Colon (tissue), 2 donors: ENCODE measurements around the gene CD1D.
"Not testable (repeated sequence)": the region's sequence is repeated elsewhere in the genome, so short reads cannot be mapped to it uniquely, and the experiment has no call there.

ENCODE experiments used
- FAIRE-seq: peaks from 2 replicates; lab custom pipeline; 2012; peaks lifted over from hg19 to GRCh38; lab: Jason Lieb, UNC
- donor health status: control.
- donor health status: control.

The CD1D gene

DNA sequence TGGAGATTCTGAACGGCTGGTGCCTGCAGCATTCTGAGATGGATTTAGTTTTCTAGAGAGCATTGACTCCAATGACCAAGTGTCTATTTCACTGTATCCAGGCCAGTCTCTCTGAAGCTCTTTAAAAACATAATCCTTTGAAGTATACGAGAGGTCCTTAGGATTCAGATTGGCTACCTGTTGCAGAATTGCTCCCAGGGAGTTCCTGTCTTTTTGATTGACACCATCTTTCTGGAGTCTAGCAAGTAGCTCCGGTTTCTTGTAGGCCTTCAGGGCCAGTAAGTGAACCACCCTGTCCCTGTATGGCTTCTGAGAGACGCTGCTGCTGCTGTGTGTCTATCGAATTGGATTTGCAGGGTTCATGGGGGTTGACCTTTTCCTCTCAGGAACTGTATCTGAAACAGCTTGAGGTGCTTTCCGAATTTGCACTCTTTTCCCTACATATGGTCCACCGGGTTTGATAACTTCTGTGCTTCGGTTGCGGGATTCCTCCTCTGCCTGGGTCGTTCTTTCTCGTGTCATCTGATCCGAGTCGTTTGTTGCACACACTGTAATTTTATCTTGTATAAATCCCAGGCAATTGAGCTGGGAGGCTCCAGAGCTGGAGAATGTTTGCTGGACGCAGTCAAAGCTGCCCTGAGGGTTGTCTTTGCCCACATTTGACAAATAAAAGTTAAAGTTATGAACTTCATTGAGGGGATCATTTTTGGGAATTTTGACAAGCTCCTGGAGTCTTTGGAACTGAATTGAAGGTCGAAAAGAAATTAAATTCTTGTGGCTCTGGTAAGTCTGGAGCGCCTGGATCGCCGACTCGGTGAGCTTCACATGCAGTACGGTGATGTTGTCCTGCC lies 3.6 kb upstream of the CD1D start:
- FAIRE-seq, result not testable (repeated sequence)

DNA sequence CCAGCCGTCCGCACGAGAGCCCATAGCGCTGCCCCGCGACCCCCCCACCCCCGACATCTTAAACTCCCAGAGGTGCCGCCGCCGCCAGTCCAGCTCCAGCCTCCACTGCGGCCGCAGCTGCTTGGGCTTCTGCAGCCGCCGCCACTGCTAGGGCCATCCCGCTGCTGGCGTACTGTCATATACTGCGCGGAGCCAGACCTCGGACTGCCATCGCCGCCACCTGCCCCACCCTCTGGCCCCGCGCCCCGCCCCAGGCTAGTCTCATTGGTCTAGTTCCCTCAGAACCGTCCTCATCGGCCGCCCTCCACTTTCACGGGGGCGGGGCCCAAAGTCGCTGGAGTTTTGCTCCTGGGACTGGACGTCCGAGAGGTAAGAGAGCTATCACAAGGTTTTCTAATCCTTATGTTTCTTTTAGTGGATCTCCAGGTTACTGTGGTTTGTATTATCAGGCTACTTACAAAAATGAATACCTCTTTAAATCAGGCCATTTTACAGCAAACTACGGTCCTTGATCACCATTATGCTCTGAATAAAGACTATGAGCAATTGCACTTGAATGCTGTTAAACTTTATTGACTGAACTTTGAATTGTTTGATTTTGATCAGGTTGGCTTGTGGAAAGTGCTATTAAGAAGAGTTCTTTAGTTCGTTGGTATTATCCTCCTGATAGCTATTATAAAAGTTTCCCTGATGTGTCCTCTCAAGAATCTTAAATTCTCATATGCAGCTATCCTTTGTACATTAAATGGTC lies 2.8 kb upstream of the CD1D start:
- FAIRE-seq, result peak; percentile 64

DNA sequence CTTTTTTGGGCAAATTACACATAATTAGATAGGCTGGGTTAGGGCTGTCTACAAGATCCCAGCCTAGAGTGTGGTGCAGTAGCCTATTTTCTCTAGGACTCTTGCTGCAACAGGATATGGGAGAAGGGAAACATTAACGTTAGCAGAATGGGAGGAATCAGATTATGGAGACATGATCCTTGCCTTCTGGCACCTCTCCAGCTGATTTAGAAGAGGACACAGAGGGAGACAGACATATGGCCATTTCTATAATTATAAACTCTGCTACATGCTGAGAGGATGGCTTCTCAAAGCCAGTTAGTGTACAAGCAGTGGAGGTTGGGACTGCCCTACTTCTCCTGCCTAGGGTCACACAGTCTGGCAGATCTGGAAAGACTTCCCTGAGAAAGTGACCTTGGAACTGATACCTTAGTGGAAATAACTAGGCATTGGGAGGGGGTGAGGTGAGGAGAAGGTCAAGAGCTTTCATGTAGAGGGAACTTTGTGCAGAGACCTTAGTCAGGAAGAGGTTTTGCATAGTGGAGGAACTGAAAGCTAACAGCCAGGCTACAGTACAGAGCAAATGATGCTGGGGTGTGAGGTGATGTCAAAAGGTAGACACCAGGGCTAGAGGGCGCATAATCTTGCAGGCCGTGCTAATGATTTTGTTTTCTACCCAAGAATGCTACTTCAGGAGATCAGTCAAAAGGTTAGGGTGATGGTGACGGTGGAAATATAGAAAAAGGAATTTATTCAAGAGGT lies 1.2 kb upstream of the CD1D start:
- FAIRE-seq, result no peak

DNA sequence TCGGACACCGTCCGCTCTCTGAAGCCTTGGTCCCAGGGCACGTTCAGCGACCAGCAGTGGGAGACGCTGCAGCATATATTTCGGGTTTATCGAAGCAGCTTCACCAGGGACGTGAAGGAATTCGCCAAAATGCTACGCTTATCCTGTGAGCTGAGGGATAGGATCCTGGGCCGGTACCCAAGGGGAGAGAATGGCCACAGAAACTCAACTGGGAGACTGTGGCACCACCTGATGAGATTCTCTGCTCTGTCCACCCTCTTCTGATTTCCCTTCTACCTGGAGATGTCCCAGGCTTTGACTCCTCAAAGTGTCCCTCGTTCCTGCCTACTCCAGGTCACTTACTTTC lies 855 bp downstream of the CD1D start:
- FAIRE-seq, result no peak

DNA sequence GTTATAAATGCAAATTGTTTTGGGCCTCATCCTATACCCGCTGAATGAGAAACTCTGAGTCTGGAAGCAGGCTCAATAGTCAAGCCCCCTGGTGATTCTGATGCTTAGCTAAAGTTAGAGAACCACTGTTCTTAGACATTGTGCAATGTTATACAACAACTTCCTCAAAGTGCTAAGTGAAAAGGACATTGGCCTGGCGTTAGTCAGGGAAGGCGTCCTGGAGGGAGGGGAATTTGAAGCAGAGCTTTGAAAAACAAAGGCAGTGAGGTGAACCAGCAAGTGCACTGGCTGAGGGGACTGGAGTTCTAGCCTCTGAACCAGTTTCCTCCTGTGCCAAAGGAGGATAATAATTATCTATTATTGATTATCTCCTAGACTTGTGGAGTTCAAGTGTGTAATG lies 5.1 kb downstream of the CD1D start:
- no peak for FAIRE-seq

DNA sequence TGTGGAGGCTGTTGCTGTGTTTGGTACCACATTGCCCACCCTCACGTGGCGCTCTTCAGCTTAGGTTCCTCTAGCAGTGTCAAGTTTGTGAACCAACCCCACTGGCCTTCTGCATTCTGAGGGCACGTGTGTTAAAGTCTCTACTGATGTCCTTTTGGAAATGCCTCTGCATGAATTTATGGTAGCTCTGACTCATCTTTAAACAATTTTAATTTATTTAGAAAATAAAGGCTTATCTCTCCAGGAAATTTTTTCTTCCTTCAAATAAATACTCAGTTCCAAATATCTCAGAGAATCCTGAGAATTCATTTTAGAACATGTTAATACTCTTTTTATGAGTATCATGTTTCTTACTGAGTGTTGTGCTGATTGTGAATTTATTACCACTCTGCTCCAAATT lies 5.5 kb downstream of the CD1D start:
- no peak for FAIRE-seq

DNA sequence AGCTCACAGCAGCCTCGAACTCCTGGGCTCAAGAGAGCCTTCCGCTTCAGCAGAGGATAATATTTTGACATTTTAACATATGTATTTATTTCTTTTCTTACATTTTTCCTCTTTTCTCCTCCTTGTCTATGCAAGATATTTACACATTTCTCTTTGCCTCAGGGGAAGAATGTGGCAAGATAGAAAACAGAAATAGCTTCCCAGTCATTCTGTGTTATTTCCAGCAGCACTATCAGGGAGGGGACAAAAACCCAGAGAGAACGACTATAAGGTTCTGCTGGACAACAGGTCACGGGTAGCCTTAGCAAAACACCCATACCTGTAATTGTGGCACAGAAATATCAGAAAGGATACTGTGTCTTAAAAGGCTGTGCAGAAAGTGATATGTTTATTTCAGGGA lies 7.9 kb downstream of the CD1D start:
- FAIRE-seq, result no peak

DNA sequence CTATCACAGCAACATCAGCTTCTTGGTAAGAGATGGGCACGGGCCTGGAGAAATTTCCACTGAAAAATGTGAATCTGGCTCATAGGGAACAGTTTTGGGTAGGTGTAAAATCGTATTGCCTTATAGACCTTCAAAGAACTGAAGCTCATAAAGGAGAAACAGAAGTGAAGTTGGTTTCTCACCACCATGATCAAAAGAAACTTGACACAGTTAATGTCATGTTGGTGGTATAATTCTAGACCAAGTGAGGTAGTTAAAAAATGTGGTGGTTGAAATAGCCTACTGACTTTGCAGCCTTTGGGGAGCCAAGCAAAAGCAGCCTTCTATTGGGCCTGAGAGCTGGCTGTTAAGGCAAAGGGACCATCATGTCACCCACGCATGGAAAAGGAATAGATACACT lies 8.9 kb downstream of the CD1D start:
- no peak for FAIRE-seq

DNA sequence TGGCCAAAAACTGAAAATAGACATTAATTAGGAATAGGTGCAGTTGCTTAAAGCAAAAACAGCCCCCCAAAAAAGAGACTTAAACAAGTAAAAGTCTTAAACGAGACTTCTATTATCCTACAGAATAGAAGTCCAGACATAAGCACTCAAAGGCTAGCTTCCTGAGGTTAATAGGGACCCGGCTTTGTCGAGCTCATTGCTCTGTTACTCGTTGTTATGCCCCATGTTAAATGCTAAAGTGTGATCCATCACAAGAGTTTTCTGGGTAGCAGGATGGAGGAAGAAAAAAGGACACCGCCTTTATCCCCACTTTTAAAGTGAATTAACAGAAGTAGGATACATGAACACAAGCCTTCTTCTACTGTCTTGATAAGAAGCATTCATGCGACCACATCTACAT lies 10.6 kb downstream of the CD1D start:
- no peak for FAIRE-seq

DNA sequence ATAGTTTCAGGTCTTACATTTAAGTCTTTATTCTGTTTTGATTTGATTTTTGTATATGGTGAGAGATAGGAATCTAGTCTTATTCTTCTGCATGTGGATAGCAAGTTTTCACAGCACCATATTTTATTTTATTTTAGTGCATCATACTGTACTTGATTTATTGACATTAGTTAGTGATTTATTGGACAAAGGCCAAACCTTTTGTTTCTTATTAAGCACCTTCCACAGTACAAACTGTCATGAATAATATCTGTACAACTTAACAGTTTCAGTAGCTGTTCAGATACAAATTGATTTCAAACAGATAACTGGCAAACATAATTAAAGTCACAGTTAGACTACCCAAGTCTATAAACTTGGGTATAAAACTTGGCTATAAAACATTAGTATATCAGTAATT lies 15.8 kb downstream of the CD1D start:
- FAIRE-seq, result no peak

DNA sequence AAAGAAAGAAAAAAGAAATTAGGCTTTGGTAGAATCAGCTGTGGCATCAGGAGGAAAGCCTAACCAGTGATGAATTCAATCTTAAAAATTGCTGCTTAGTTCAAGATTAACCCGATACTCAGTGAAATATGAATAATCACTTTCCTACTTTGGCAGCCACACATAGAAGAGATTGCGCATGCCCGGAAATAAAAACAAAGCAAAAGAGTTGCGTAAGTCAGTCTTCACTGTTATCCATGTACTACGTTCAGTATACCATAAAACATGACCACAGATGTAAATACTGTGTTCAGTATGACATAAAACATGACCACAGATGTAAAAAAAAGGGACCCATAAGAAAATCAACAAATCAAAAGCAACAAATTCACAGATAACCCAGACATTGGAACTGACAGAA lies 19.2 kb downstream of the CD1D start:
- FAIRE-seq, result no peak

DNA sequence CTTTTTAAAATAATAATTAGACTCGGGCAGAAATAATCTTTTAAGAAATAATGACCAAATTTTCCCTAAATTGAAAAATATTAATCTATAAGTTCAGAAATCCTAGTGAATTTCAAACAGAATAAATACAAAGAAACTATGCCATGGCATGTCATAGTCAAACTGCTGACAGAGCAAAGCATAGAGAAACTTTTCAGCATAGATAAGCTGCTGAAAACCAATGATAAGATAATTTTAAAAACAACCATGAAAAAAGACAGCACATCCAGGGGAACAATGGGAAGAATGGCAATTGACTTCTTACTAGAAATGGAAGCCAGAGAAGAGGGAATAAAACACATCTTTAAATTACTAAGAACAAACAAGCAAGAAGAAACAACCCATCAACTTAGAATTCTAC lies 19.8 kb downstream of the CD1D start:
- FAIRE-seq, result no peak

DNA sequence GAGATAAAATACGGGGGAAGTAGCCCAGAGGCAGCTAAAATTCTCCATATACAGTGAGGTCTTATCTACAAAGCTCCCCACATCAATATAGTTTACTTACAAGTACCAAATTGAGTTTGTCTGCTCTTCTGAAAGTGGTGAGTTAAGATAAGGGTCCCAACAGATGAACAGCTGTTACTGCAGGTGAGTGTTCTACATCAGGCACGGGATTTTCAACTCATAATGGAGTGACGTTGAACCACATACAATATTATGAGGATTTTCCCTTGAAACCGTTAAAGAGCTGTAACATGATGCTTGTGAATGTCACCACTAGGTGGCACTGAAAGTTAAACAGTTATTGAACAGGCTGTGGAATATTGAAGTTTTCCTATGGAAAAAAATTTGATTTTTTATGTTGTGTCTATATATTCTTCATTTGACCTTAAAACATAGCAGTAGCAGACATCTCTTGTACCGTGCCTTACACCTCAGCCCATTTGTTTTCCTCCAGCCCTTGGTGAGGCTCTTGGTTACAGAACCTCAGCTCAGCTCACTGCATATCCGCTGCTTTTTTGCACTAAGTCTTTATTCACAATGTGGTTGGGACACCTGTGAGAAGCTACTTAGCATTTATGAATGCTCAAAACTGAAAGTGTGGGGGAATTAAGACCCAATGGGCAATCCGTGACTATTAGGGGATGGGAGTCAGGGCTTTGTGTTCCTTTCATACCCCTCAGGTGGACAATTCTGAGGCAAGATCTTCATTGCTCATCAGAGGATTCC lies 23.2 kb downstream of the CD1D start:
- FAIRE-seq, result no peak

DNA sequence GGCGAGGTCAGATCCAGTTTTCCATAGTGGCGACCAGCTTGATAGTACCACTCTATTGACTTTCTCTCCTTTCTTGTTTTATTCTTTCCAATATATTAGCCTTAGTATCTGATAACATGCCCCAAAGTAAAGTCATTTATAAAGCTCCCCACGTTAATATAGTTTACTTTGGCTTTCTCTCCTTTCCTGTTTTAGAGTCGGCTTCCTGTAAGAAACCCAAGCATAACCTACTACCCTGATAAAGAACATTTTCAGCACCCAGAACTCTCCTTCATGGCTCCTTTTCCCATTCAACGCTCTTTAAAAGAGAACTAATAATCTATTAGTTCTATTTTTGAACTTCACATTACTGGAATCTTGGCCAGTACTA lies 23.7 kb downstream of the CD1D start:
- no peak for FAIRE-seq

DNA sequence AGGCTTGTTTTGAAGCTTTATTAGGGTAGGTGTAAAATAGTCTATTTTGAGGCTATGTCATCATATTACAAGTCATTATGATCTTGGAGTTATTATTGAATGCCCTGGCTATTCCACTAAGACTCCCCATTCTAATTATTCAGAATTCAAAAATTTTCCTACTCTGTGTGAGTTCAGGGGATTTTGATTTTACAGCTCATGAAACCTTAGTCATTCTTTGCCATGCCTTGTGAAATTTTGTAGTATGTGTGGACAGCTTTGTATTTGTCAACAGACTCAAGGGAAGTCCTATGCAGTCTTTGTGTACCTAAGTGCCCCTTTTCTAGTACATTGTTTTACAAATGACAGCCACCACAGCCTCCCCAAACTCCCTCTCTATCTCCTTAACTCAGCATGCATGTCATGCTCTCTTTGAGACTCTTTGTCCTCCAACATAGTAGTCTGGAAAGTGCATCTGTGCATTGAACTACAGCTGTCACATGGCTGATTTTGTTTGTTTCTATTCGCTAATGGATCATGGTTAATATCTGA lies 28.0 kb downstream of the CD1D start:
- FAIRE-seq, result no peak

DNA sequence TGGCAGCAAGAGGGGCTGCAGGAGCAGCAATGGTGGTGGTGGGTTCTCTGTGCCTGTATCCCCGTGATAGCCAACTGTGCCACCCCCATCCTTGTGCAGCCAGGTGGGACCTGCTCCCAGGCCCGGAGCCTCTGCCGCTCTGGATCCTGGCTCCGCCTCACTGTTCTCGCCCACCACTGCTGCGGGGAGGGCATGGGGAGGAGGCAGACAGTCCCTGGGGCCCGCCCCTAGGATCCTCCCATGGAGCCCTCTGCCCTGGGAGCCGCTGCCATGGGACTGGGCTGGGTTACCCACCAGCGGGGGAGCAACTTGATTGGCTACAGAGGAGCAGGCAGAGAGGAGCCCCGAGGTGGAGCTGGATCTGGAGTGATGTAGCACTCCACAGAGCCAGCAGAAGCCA lies 31.6 kb downstream of the CD1D start:
- FAIRE-seq, result no peak

DNA sequence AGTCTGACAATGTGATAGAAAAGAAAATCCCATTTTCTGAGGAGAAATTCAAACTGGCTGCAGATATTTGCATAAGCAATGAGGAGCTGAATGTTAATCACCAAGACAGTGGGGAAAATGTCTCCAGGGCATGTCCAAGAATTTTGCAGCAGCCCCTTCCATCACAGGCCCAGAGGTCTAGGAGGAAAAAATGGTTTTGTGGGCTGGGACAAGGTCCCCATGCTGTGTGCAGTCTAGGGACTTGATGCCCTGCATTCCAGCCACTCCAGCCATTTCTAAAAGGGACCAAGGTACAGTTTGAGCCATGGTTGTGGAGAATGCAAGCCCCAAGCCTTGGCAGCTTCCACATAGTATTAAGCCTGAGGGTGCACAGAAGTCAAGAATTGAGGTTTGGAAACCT lies 42.8 kb downstream of the CD1D start:
- not testable (repeated sequence) for FAIRE-seq

DNA sequence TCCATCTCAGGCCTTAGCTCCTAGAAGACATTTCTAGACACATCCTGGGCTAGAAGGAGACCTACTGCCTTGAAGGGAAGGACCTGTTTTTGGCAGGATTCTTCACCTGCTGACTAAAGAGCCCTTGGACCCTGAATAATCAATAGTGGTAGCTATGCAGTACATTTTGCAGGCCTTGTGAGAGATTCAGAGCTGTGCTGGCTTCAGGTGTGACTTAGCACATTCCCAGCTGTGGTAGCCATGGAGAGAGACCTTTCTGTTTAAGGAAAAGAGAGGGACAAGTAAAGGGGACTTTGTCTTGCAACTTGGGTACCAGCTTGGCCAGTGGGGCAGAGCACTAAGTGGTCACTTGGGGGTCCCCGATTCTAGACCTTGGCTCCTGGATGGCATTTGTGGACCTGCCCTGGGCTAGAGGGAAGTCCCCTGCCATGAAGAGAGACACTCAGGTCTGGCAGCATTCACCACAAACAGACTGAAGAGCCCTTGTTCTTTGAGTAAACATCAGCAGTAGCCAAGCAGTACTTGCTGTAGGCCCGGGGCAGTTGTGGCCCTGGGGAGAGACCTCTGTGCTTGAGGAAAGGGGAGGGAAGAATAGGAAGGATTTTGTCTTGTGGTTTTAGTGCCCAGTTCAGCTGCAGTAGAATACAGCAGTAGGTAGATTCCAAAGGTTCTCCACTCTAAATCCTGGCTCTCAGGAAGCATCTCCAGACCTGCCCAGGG lies 47.4 kb downstream of the CD1D start:
- FAIRE-seq, result no peak
